Measurements from ENCODE around the gene FBH1.

FBH1 gene

DNA sequence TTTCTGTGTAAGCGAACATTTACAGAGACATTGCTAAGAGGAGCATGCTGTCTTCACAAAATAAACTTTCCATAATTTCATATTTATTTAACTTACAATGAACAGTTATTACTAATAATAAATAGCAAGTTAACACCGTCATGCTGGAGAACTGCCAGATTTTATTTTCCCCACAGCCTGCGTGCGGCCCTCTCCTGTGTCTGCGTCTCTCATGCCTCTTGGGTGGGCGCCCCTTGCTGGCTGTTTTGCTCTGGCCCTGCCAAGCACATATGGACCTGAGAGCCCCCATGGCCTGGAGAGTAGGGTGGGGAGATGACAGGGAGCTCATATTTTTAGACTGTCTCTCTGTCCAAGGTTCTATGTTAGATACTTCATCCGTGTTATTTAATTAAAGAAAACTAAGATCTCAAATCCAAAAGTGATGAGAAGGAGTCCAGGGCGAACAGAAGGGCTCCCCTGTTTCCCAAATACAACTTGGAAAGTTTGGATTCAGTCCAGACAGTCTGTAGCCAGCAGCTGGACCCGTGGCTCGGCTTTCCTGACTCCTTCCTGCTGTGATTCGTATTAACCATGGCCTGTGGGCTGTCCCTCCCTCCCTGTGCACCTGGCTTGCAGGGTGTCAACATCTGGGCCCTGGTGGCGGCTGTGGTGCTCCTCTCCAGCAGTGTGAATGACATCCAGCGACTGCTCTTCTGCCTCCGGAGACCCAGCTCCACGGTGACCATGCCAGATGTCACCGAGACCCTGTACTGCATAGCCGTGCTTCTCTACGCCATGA is 20.5 kb downstream of the FBH1 start:
- H3K4me3 ChIP-seq (ENCODE audit: low read depth, low read length), result no peak overlapping the region
- TF ChIP-seq, protein P1, sequence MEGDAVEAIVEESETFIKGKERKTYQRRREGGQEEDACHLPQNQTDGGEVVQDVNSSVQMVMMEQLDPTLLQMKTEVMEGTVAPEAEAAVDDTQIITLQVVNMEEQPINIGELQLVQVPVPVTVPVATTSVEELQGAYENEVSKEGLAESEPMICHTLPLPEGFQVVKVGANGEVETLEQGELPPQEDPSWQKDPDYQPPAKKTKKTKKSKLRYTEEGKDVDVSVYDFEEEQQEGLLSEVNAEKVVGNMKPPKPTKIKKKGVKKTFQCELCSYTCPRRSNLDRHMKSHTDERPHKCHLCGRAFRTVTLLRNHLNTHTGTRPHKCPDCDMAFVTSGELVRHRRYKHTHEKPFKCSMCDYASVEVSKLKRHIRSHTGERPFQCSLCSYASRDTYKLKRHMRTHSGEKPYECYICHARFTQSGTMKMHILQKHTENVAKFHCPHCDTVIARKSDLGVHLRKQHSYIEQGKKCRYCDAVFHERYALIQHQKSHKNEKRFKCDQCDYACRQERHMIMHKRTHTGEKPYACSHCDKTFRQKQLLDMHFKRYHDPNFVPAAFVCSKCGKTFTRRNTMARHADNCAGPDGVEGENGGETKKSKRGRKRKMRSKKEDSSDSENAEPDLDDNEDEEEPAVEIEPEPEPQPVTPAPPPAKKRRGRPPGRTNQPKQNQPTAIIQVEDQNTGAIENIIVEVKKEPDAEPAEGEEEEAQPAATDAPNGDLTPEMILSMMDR (IDR thresholded peaks at IDR 0.05; ENCODE audit: low read depth, low read length), result no peak

DNA sequence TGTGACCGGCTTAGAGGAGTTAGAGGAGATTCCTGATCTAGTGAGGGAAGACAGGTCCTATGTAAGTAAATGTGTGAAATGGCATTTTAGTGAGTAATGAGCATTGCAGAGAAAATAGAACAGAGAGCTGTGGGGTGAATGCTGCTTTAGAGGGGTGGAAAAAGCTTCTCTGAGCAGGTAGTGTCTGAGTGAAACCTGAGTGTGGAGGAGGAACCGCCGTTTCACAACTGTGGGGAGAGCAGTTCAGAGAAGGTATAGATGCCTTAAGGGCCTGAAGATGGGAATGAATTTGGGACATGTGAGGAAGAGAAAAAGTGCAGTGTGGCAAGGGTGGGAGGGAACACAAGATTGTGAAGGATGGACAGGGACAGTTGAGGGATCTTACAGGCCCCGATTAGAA is 21.6 kb downstream of the FBH1 start:
- H3K4me3 ChIP-seq (ENCODE audit: low read depth, low read length), result no peak overlapping the region
- TF ChIP-seq, protein P1 (IDR thresholded peaks at IDR 0.05; ENCODE audit: low read depth, low read length), result no peak

- H3K4me3 ChIP-seq (ENCODE audit: low read depth, low read length), result no peak overlapping the region
- TF ChIP-seq, protein P1 (IDR thresholded peaks at IDR 0.05; ENCODE audit: low read depth, low read length), result no peak
Observed at GRCh38 chr10:5913736-5914135, 23.7 kb downstream of the FBH1 start.

GRCh38 chr10:5915451-5915850 is 25.4 kb downstream of the FBH1 start:
- no peak overlapping the region for H3K4me3 ChIP-seq (ENCODE audit: low read depth, low read length)
- TF ChIP-seq, protein P1 (IDR thresholded peaks at IDR 0.05; ENCODE audit: low read depth, low read length), result no peak

GRCh38 chr10:5917305-5917704 is 27.3 kb downstream of the FBH1 start:
- H3K4me3 ChIP-seq (ENCODE audit: low read depth, low read length), result no peak overlapping the region
- TF ChIP-seq, protein P1 (IDR thresholded peaks at IDR 0.05; ENCODE audit: low read depth, low read length), result no peak

GRCh38 chr10:5918763-5919162 is 28.7 kb downstream of the FBH1 start:
- H3K4me3 ChIP-seq (ENCODE audit: low read depth, low read length), result no peak overlapping the region
- TF ChIP-seq, protein P1 (IDR thresholded peaks at IDR 0.05; ENCODE audit: low read depth, low read length), result no peak

DNA sequence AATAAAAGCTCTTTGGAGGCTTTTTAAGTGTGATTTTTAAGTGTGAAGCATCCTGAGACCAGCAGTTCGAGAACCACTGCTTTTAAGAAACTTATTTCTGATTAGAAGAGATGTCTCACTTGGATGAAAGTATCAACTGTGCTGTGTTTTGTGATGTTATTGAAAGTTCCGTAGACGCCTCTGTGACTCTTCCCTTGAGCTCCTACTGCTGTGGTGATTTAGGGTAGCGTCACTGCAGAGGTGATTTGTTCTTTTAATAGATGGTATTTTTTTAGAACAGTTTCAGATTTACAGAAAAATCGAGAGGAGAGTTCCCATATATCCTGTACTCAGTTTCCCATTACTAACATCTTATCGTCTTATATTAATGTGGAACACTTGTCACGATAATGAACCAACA is 29.5 kb downstream of the FBH1 start:
- TF ChIP-seq, protein P1 (IDR thresholded peaks at IDR 0.05; ENCODE audit: low read depth, low read length), result no peak

More for the DNA sequence above, 29.5 kb downstream of the FBH1 start:
- H3K4me3 ChIP-seq (ENCODE audit: low read depth, low read length), result no peak overlapping the region
